ENCODE measurements around the gene PXDN.
"Not testable (repeated sequence)": the region's sequence is repeated elsewhere in the genome, so short reads cannot be mapped to it uniquely, and the experiment has no call there.

PXDN gene

DNA sequence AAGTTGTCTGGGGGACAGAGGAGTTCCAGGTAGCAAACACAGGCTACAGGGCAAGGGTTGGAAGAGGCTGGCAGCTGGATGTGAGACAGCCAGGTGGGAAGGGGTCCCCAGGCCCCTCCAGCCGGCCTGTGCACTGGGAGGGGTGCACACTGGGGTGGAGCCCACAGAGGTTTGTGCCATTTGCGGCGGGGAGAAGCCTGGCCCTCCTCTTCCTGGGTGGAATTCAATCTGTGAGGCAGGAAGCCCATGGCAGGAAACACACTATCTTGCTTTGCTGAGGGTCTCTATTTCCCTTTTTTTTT lies 63.3 kb downstream of the PXDN start:
- DNase-seq (ENCODE audit: low spot score), result no peak

- no peak for DNase-seq (ENCODE audit: low spot score)
Observed at GRCh38 chr2:1680222-1681016, 63.9 kb downstream of the PXDN start.

- not testable (repeated sequence) for DNase-seq (ENCODE audit: low spot score)
Observed at GRCh38 chr2:1679488-1680039, 64.8 kb downstream of the PXDN start.

- not testable (repeated sequence) for DNase-seq (ENCODE audit: low spot score)
Observed at GRCh38 chr2:1679065-1679464, 65.2 kb downstream of the PXDN start.

DNA sequence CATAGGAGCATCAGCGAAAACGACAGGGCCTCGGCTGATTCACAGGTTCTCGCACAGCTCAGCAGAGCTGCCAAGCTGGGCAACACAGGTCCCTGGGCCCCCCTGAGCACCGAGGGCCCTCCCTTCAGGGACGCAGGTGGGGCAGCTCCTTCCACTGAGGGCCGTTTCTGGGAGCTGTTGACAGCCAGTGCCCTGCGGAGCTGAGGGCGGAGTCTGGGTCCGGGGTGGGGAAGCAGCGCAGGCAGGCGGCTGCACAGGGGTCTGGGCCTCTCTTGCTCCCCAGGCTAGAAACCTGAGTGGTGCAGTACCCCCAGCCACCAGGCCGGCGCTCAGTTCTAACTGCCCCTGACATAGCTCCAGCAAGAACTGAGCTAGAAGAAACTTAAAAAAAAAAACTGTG lies 65.7 kb downstream of the PXDN start:
- DNase-seq (ENCODE audit: low spot score), result no peak

GRCh38 chr2:1677821-1678165 lies 66.5 kb downstream of the PXDN start:
- no peak for DNase-seq (ENCODE audit: low spot score)

GRCh38 chr2:1676913-1677820 lies 67.1 kb downstream of the PXDN start:
- no peak for DNase-seq (ENCODE audit: low spot score)

DNA sequence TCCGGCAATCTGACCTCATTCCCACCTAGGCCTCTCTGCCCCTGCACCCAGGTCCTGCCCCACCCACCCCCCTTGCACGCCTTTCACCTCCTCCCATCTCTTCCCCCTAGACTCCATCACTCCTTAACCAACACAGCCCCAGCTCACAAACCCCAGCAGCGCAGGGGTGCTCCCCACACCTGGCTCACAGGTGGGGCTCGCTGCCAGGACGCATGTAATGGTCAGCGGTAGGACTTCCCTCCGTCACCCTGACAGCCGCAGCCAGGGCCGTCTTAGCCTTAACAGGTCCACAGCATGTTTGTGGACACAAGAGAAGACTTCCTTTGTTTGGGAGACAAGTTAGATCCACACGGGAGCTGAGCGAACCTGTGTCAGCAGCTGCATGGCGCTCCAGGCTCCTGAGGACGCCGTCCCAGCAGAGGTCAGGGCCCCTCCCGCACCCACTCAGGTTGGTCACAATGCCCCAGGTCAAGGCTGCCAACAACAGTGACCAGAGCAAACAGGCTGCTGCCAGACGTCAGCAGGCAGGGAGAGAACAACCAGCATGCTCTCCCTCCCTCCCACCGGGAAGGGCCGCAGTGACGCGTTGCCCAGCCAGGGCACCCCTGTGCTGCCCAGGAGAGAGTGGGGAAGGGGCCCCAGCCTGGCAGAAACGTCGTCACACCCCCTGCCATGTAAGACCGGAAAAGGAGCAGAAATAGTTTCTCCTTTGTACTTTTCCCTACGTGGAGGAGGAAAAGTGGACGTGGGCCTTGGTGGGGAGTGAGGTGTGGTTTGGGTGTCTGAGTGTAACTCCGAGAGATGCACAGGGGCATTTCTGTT lies 68.0 kb downstream of the PXDN start:
- no peak for DNase-seq (ENCODE audit: low spot score)

GRCh38 chr2:1675633-1676032 lies 68.7 kb downstream of the PXDN start:
- DNase-seq (ENCODE audit: low spot score), result peak; percentile 85

GRCh38 chr2:1674766-1675397 lies 69.4 kb downstream of the PXDN start:
- DNase-seq (ENCODE audit: low spot score), result no peak

- no peak for DNase-seq (ENCODE audit: low spot score)
Observed at GRCh38 chr2:1674276-1674675, 70.0 kb downstream of the PXDN start.

GRCh38 chr2:1673160-1673944 lies 71.0 kb downstream of the PXDN start:
- DNase-seq (ENCODE audit: low spot score), result no peak

GRCh38 chr2:1672738-1673137 lies 71.6 kb downstream of the PXDN start:
- DNase-seq (ENCODE audit: low spot score), result no peak

DNA sequence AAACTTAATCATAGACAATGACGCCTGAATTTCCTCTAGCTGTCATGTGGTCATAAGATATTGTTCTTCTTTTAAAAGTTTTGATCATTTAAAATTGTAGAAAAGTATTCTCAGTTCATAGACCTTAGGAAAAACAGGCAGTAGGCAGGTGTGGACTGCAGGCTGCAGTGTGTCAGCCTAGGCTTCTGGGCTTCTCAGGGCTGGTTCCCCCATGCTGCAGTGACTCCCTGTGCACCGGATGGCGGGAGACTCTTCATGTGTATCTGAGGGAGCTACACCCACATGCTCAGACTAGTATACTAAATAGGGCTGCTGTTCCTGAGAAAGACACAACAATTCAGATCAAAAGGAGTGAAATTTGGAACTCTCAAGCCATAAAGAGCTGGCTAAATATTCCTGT lies 72.4 kb downstream of the PXDN start:
- DNase-seq (ENCODE audit: low spot score), result peak; percentile 43

- no peak for DNase-seq (ENCODE audit: low spot score)
Observed at GRCh38 chr2:1670636-1671035, 73.7 kb downstream of the PXDN start.

DNA sequence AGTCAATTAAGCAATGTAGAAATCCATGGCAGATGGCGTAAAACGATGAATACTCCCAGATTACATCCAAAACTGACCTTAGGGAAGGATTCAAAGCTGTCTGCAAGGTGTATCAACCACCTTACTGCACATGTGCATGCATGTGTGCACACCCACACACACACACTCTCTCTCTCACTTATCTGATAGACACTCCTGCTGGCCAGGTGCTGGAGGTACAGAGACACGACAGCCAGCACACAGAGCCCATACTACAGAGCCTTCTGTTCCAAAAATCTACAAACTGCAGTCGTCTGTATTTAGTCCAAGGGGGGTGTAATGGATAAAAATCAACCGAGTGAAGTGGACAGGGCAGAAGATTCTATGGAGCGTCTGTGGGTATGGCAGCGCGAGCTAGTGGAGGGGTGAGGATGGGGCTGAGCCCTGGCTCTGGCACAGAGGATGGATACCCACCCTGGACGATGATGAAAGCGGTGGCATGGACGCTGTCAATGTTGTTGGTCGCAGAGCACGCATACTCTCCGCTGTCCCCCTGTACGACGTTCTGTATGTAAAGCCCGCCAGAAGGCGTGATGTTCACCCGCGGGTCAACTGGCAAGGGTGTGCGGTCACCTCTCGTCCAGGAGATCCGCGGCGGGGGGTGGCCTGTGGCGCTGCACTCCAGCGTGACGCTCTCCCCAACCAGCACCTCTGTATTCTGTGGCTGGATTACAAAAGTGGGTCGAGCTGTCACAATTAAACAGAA lies 78.4 kb downstream of the PXDN start:
- no peak for DNase-seq (ENCODE audit: low spot score)

- DNase-seq (ENCODE audit: low spot score), result no peak
Observed at GRCh38 chr2:1664698-1665097, 79.6 kb downstream of the PXDN start.

GRCh38 chr2:1664076-1664605 lies 80.2 kb downstream of the PXDN start:
- no peak for DNase-seq (ENCODE audit: low spot score)

- no peak for DNase-seq (ENCODE audit: low spot score)
Observed at GRCh38 chr2:1663621-1664020, 80.7 kb downstream of the PXDN start.

- no peak for DNase-seq (ENCODE audit: low spot score)
Observed at GRCh38 chr2:1662606-1663180, 81.6 kb downstream of the PXDN start.

All from kidney capillary endothelial cell (primary cell).